ENCODE results near the gene PRR18. TPM values are rescaled to one million over a fixed set of nuclear protein-coding genes. Genes with fewer than 3 reads are reported as not detected.

Gene PRR18
- total and polyA plus RNA-seq, 9 of the 15 experiments (the other 6 are each of a cell fraction or from before 2014, with no cell fraction given) = not detected

DNA sequence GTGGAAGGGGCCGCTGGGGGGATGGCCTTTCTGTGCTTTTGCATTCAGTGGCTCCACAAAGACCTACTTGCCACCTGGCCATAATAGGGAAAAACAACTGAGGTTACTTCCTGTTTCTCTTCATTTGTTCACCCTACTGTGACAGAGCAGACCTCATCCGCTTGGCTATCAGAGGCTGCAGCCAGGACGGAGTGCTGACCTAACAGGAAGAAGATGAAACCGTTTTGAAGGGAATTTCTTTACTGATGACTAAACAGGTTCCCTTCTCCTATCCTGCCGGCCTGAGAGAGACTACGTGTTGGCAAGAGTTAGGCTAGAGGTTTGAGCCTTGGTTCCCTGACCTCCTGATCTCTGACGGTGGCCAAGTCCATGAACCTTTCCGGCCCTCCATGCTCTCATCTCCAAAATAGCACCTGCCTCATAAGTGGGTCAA lies 21.3 kb downstream of the PRR18 start (continued):
- TF ChIP-seq, protein P1, sequence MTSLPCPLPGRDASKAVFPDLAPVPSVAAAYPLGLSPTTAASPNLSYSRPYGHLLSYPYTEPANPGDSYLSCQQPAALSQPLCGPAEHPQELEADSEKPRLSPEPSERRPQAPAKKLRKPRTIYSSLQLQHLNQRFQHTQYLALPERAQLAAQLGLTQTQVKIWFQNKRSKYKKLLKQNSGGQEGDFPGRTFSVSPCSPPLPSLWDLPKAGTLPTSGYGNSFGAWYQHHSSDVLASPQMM (CRISPR knock-in tag; IDR thresholded peaks at IDR 0.05) = no peak
- TF ChIP-seq KAT7 (CRISPR knock-in tag; IDR thresholded peaks at IDR 0.05; ENCODE audit: borderline replicate concordance) (no peak), CCNT2 (IDR thresholded peaks at IDR 0.05; ENCODE audit: borderline replicate concordance, extremely low read depth, insufficient read length, low read depth, low read length) (no peak), DMBX1 (CRISPR knock-in tag; IDR thresholded peaks at IDR 0.05; ENCODE audit: borderline replicate concordance) (0 out of 2 replicates have a peak, but pooled peaks have one; percentile 12), TEAD4 (IDR thresholded peaks at IDR 0.05; ENCODE audit: low read length) (peak; percentile 25; the same call in 1 of the 2 replicates), TEAD4 (CRISPR knock-in tag; IDR thresholded peaks at IDR 0.05; ENCODE audit: borderline replicate concordance) (no peak), XRCC3 (IDR thresholded peaks at IDR 0.05) (no peak)

DNA sequence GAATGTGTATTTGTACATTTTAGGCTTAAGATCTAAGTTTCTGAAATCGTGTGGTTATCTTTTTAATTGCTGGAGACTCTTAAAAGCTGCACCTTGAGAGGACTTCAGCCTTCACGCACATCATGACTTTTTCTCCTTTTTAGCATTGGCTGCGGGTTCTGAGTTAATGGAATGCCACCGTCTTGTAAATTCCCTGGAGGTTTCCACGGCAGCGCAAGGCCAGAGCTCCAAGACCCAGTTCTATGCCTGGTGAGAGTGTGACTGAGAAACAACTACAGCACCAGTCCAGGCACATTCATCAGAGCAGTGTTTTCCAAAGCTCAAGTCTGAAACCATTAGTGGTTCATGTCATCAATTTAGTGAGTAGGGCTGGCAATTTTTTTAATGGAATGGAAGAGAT lies 23.0 kb downstream of the PRR18 start:
- ChIA-PET CTCF (ENCODE audit: low intra/inter-chr PET ratio) (no interaction called here), POLR2A (interaction anchor here (1.0 kb wide), 1 partner anchor 125 kb away, joined by 4 read pairs; no protein-coding TSS in a partner anchor)
- H3K9ac ChIP-seq (ENCODE audit: insufficient read depth in 1 of 2, low read depth in 2 of 2, low read length in 2 of 2) = no peak overlapping the region
- H3K4me2 ChIP-seq (ENCODE audit: insufficient read depth, low read length) = no peak overlapping the region
- ATAC-seq = no peak
- in situ Hi-C loops (cut with MboI) (no loop called here), intact Hi-C loops (cut with micrococcal nuclease) (no loop called here)
- no peaks in the 10 kb centered on the region for H3K79me2 ChIP-seq (ENCODE audit: control insufficient read depth, insufficient read depth, low read length)
- DNase-seq (ENCODE audit: extremely low read depth in 1 of 4, low spot score in 3 of 4) = no peak
- no peak for FAIRE-seq
- H3K4me3 ChIP-seq = no peak overlapping the region
- no peaks in the 10 kb centered on the region for H4K20me1 ChIP-seq (replicated peaks; ENCODE audit: control insufficient read depth, insufficient read depth, low read length)
- 8% methylated on average over 6 of the region's 6 CpGs for whole genome bisulfite sequencing (ENCODE audit: insufficient coverage, low coverage, missing lambda C conversion rate)
- H3K9me1 ChIP-seq (ENCODE audit: control insufficient read depth, insufficient read depth, low read length) = no peaks in the 10 kb centered on the region
- H2AFZ ChIP-seq (ENCODE audit: low read depth, low read length) = no peak overlapping the region
- H3K36me3 ChIP-seq (ENCODE audit: control insufficient read depth, insufficient read depth, low read length) = no peaks in the 10 kb centered on the region
- peaks cover 53 to 68% of the 10 kb centered on the region in 2 experiments for H3K27me3 ChIP-seq (ENCODE audit: control insufficient read depth in 2 of 2, insufficient read depth in 2 of 2, low read length in 2 of 2)
- no peak overlapping the region for H3K27ac ChIP-seq (ENCODE audit: extremely low read depth, low read depth, low read length)
- H3K9me3 ChIP-seq (replicated peaks; ENCODE audit: control insufficient read depth, insufficient read depth, low read depth, low read length) = no peaks in the 10 kb centered on the region
- no peaks in the 10 kb centered on the region for H3K4me1 ChIP-seq (replicated peaks in 1 of 2; ENCODE audit: control insufficient read depth in 2 of 2, insufficient read depth in 2 of 2, low read length in 2 of 2)
- no TSS peak for BruUV-seq (replicated peaks)
- no peak for TF ChIP-seq EP400 (IDR thresholded peaks at IDR 0.05)
- no peak for TF ChIP-seq ZNF583 (CRISPR knock-in tag; IDR thresholded peaks at IDR 0.05)
- TF ChIP-seq ZNF561 (CRISPR knock-in tag; conservative IDR thresholded peaks at IDR 0.05) = no peak

Measured in K562 (cell line).